Measurements from ENCODE around the gene SLC7A7.
"Not testable (repeated sequence)": the region's sequence is repeated elsewhere in the genome, so short reads cannot be mapped to it uniquely, and the experiment has no call there.

Gene SLC7A7

DNA sequence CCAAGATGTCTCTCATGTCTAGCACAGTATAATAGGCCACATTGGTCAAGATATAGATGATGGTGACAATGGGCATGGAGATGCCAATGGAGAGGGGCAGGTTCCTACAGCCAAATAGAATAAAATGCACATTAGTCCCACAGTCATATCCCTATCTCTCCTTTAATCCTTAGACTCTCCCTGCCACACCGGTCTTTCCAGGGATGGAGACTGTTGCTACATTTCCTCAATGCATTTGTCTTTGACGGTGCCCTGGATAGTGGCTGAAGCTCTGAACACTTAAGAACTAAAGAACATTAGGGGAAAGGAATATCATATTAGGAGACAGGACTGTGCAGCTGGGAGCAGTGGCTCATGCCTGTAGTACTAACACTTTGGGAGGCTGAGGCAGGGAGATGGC, 39.0 kb downstream of the SLC7A7 start:
- no peak for TF ChIP-seq POLR2A (IDR thresholded peaks at IDR 0.05; ENCODE audit: low read depth, low read length)
- no peak for FAIRE-seq
- no peak for DNase-seq (ENCODE audit: insufficient read length, low spot score)

DNA sequence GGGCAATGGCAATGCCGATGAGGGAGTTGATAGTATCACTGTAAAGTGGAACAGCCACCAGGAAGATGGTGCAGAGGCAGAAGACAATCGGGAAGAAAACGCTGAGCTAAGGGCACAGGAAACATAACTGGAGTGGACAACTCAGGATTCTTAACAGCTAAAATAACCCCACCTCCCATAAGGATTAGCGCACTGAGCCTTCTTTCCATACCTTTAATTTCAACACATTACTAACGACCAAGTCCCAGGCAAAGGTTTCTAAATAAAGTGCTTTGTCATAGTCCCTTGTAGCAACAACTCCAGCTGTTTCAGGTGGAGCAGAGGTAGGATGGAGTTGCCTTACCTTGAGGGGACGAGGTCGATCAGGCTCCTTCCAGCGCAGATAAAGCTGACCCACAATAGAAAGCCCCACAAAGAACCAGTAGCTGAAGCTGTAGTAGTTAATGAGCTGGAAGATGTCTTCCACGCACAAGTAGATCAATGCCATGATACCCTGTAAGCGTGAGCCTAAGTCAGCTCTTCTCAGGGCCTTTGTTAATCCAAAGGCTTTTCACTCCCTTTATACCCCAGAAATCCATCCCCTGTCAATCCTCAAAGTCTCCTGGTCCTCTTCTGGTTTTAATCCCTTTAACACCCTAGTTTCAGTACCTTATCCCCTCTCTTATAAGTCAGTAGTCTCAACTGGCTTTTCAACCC, 41.1 kb downstream of the SLC7A7 start:
- TF ChIP-seq POLR2A (IDR thresholded peaks at IDR 0.05; ENCODE audit: low read depth, low read length), result no peak
- FAIRE-seq, result no peak
- no peak for DNase-seq (ENCODE audit: insufficient read length, low spot score)

DNA sequence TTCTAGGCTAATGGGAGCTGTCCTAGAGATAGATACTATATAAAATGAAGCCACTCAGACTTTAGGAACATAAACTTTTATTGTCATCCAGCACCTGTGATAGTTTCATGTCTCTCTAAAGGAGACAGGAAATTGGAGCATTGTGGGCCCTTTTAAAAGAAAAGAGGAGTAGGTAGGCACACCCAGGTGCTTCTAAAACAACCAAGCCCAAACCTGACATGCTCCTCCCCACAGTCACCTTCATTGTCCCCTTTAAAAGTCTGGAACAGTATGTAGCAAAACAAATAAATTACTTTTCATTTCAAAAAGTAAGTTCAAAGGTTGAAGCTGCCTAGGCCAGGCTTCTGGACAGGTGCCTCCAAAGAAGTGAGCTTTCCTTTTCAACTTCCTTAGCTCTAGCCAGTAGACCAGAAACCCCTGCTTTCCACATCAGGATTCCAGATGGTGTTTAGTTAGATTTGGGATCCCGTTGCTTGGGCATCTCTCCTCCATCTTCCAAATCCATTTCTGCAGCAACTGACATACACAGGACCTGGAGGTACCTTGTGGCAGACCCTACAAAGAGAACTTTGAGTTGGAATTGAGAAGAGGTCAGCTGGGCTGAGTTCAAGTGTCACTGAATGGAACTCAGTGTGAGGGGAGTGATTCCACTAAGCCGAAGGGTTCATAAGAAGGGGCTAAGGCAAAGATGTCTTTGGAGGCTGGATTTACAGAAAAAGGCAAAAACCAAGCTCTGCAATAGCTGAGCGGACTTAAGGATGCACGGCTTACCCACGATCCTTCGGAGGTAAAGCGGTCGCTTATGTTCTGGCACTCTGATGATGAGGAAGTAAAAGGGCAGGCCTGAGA, 41.8 kb downstream of the SLC7A7 start:
- no peak for DNase-seq (ENCODE audit: insufficient read length, low spot score)
- FAIRE-seq, result no peak
- TF ChIP-seq POLR2A (IDR thresholded peaks at IDR 0.05; ENCODE audit: low read depth, low read length), result no peak

DNA sequence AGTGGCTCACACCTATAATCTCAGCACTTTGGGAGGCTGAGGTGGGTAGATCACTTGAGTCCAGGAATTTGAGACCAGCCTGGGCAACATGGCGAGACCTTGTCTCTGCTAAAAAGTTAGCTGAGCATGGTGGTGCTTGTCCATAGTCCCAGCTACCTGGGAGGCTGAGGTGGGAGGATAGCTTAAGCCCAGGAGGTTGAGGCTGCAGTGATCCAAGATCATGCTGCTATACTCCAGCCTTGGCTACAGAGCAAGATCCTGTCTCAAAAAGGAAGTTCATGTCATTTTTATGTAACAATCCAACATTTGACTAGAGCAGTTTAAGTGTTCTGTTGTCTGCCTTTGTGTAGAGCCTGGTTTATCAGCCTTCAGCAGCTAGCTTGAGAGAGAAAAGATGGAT, 42.5 kb downstream of the SLC7A7 start:
- DNase-seq (ENCODE audit: insufficient read length, low spot score) (no peak), FAIRE-seq (no peak)
- TF ChIP-seq POLR2A (IDR thresholded peaks at IDR 0.05; ENCODE audit: low read depth, low read length), result no peak

DNA sequence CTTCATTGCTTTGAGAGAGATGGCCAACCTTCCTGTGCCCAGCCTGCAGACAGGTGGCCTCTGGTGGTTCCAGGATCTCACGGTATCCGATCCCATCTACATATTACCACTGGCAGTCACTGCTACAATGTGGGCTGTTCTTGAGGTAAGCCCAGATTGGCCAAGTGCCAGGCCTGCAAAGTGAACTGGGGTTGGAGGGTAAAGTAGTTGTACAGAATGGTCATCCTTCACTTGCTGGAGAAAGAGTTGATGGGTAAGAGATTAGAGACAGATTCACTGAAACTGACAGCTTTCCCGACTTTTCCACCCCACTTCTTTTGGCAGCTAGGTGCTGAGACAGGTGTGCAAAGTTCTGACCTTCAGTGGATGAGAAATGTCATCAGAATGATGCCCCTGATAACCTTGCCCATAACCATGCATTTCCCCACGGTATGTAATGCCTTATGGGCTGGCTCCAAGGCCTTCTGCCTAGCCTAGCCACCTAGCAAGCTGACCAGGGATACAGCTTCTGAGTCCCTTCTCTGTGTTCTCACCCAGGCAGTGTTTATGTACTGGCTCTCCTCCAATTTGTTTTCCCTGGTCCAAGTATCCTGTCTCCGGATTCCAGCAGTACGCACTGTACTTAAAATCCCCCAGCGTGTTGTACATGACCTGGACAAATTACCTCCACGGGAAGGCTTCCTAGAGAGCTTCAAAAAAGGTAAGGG, 44.6 kb downstream of the SLC7A7 start:
- TF ChIP-seq POLR2A (IDR thresholded peaks at IDR 0.05; ENCODE audit: low read depth, low read length), result no peak
- FAIRE-seq (no peak), DNase-seq (ENCODE audit: insufficient read length, low spot score) (no peak)

DNA sequence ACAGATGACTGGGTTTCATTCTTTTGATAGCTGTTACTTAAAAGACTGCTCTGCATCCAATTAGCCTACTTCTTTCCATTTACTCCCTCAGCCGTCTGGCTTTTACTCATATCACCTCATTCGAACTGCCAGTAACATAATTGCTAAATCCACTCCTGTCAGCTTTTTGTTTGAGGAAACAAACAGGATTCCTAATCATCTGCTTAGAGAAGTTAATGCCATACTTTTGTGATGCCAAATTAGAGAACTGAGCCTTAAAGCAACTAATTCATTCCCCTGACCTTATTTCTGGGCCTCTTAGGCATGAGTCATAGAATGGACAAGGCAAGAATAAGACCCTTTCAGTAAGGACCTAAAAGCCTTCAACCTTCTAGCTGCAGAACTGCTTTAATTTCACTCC, 45.9 kb downstream of the SLC7A7 start:
- no peak for TF ChIP-seq POLR2A (IDR thresholded peaks at IDR 0.05; ENCODE audit: low read depth, low read length)
- DNase-seq (ENCODE audit: insufficient read length, low spot score) (no peak), FAIRE-seq (no peak)

DNA sequence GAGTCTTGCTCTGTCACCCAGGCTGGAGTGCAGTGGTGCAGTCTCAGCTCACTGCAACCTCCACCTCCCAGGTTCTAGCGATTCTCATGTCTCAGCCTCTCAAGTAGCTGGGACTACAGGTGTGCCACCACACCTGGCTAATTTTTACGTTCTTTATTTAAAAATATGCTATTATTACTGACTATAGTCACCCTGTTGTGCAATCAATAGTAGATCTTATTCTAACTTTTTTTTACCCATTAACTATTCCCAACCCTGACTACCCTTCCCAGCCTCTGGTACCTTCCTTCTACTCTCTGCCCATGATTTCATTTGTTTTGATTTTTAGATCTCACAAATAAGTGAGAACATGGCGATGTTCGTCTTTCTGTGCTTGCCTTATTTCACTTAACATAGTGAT, 46.3 kb downstream of the SLC7A7 start:
- TF ChIP-seq POLR2A (IDR thresholded peaks at IDR 0.05; ENCODE audit: low read depth, low read length), result no peak
- no peak for DNase-seq (ENCODE audit: insufficient read length, low spot score)
- FAIRE-seq, result no peak

DNA sequence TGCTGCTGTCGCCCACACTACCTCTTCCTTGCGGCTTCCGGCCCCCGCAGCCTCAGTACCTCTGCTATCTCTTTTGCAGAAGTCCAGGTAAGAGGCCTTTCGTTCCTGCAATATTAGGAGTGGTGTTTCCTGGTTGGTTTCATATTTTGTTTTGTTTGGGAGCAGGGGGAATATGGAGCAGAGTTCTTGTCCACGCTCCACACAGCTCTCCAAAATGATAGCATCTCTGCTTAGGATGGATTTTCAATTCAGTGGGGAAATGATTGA, 48.0 kb downstream of the SLC7A7 start:
- TF ChIP-seq POLR2A (IDR thresholded peaks at IDR 0.05; ENCODE audit: low read depth, low read length), result no peak
- DNase-seq (ENCODE audit: insufficient read length, low spot score) (no peak), FAIRE-seq (no peak)

DNA sequence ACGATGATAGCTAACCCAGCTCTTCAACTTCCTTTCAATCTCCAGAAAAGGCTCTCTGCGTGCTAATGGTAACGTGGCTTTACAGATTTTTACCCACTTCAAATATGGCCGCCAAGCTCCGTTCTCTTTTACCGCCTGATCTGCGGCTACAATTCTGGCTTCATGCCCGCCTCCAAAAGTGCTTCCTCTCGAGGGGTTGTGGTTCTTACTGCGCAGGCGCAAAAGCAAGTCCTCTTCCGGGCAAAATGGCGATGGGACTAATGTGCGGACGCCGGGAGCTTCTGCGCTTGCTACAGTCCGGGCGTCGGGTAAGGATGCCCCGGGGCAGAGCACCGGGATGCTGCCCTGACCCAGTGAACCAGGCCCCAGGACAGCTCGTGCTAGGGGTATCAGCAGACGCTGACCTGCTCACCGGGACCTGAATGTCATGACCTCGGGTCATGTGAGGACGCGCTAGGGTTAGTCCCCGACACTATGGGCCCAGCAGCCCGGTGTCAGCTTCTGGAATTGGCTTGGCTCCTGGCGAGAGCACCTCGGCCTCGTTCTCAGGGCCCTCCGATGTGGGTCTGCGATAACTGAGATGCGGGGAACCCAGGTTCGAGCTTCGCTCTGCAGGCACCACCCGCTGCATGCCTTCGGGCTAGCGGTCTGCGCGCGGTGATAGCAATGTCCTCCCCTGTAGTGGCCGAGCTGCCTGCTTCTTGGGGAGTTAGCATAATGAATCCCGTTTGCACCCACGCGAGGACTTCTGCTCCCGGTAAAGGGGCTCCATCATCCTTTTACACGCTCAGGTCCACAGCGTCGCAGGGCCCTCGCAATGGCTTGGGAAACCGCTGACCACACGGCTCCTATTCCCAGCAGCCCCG, 48.5 kb downstream of the SLC7A7 start, which contains the start of gene OXA1L:
Gene OXA1L (plus strand): TSS at position 232 of the 866 bp plus-strand sequence. CDS start 14 bp downstream, at position 246.
- TF ChIP-seq POLR2A (IDR thresholded peaks at IDR 0.05; ENCODE audit: low read depth, low read length), result peak; percentile 67; the same call in 1 of the 2 replicates
- DNase-seq (ENCODE audit: insufficient read length, low spot score), result peak; percentile 61
- FAIRE-seq, result peak; percentile 90

DNA sequence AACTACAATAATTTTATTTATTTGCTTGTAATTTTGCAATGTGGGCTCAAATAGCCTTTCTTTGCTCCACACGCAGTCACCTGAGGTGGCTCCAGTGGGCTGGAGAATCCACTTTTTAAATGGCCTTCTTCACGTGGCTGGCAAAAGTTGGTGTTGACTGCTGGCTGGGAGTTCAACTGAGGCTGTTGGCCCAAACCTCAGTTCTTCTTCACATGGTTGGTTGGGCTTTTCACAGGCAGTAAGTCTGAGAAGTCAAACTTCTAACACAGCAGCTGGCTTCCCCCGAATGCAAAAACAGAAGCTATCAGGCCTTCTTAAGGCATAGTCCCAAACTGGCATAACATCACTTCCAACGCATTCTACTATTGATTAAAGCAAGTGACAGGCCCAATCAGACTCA, 50.9 kb downstream of the SLC7A7 start:
- DNase-seq (ENCODE audit: insufficient read length, low spot score) (no peak), FAIRE-seq (no peak)
- no peak for TF ChIP-seq POLR2A (IDR thresholded peaks at IDR 0.05; ENCODE audit: low read depth, low read length)

DNA sequence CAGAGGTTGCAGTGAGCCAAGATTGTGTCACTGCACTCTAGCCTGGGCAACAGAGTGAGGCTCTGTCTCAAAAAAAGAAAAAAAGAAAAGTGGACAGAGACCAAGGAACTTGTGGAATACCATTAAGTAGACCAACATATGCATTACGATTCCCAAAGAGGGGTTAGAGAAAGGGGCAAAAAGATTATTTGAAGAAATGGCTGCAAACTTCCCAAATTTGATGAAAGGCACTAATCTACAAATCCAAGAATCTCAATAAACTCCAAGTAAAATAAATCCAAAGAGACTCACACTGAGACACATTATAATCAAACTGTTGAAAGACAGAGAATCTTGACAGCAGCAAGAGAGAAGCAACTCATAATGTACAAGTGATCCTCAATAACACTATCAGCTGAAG, 53.5 kb downstream of the SLC7A7 start:
- no peak for TF ChIP-seq POLR2A (IDR thresholded peaks at IDR 0.05; ENCODE audit: low read depth, low read length)
- DNase-seq (ENCODE audit: insufficient read length, low spot score) (no peak), FAIRE-seq (no peak)

DNA sequence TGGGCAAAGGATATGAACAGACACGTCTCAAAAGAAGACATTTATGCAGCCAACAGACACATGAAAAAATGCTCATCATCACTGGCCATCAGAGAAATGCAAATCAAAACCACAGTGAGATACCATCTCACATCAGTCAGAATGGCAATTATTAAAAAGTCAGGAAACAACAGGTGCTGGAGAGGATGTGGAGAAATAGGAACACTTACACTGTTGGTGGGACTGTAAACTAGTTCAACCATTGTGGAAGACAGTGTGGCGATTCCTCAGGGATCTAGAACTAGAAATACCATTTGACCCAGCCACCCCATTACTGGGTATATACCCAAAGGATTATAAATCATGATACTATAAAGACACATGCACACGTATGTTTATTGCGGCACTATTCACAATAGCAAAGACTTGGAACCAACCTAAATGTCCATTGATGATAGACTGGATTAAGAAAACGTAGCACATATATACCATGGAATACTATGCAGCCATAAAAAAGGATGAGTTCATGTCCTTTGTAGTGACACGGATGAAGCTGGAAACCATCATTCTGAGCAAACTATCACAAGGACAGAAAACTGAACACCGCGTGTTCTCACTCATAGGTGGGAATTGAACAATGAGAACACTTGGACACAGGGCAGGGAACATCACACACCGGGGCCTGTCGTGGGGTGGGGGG, 57.1 kb downstream of the SLC7A7 start:
- not testable (repeated sequence) for DNase-seq (ENCODE audit: insufficient read length, low spot score); FAIRE-seq

DNA sequence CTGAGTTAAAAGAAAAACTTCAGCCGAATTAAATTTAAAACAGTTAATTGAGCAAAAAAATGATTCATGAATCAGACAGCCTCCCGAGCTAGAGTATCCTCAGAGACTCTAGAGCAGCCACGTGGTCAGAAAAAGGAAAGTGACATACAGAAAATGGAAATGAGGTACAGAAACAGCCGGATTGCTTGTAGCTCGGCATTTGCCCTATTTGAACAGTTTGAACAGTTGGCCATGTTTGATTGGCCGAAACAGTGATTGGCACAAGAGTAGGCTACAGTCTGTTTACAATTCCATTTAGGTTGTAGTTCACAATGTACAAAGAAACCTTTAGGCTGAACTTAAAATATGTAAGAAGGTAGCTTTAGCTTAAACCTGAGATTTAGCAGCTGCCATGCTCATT, 61.6 kb downstream of the SLC7A7 start:
- no peak for TF ChIP-seq POLR2A (IDR thresholded peaks at IDR 0.05; ENCODE audit: low read depth, low read length)
- no peak for FAIRE-seq
- no peak for DNase-seq (ENCODE audit: insufficient read length, low spot score)

Measured in H54 (cell line).